GM12873 (cell line): ENCODE measurements around the gene PSD4.

ENCODE experiments used
- TF ChIP-seq, protein P1 (sequence below): IDR thresholded peaks from 2 replicates; pipeline ENCODE4 v1.5.1; 2012; ENCODE audit warnings: low read depth, mild to moderate bottlenecking, moderate library complexity, low read length, control low read depth; ENCODE audit not compliant: insufficient read depth; ENCODE audit errors: missing control alignments

Gene PSD4

DNA sequence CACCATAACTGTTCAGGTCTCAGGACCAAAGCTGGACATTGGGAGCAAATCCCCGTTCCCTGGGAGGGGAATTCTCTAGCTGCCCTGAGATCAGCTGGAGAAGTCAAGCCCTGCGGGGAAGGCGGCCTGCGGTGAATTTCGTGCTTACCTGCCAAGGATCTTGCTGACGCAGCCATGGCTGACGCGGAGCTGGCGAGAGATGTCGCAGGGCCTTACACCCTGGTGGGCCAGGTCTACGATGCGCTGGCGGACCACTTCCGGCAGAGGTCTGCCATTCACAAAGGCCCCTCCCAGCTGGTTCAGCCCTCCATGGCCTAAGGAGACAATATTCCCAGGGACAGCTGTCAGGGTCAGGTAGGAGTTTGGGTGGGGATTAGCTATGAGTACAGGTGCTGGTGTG lies 72.8 kb downstream of the PSD4 start:
- TF ChIP-seq, protein P1, sequence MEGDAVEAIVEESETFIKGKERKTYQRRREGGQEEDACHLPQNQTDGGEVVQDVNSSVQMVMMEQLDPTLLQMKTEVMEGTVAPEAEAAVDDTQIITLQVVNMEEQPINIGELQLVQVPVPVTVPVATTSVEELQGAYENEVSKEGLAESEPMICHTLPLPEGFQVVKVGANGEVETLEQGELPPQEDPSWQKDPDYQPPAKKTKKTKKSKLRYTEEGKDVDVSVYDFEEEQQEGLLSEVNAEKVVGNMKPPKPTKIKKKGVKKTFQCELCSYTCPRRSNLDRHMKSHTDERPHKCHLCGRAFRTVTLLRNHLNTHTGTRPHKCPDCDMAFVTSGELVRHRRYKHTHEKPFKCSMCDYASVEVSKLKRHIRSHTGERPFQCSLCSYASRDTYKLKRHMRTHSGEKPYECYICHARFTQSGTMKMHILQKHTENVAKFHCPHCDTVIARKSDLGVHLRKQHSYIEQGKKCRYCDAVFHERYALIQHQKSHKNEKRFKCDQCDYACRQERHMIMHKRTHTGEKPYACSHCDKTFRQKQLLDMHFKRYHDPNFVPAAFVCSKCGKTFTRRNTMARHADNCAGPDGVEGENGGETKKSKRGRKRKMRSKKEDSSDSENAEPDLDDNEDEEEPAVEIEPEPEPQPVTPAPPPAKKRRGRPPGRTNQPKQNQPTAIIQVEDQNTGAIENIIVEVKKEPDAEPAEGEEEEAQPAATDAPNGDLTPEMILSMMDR = no peak

DNA sequence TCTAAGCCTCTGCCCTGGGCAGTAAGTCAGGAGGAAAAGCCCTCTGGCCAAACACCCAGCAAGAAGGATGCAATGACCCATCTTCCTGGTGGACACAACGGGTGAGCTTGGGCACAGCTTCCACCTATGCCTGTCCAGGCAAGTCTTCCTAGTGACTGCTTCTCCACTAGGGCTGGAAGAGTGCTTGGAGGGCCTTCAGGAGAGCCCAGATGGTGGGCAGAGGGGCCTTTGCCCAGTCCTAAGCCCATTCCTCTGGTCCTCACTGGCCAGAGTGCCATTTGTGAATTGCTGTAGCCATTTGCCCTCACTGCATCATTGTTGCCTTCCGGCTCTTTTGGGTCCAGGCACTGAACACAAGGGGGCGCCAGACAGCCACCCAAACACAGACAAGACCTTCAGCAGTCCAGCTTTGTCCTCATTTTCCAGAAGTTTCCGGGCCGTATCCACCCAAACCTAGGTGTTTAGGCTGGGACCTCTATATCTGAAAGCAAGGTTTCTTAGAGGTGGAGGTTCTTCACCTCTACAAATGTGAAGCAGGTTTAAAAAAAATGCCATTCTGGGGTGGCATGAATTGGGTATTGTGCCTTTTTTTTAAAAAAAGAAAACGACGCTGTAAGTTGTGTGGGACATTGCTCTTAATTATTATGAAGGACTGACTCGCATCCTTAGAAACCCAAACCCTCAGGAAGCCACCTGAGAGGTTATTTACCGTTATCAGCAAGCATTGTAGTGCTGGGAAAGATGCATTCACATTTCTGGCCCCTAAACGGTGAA lies 75.4 kb downstream of the PSD4 start:
- TF ChIP-seq, protein P1 = peak; percentile 93

DNA sequence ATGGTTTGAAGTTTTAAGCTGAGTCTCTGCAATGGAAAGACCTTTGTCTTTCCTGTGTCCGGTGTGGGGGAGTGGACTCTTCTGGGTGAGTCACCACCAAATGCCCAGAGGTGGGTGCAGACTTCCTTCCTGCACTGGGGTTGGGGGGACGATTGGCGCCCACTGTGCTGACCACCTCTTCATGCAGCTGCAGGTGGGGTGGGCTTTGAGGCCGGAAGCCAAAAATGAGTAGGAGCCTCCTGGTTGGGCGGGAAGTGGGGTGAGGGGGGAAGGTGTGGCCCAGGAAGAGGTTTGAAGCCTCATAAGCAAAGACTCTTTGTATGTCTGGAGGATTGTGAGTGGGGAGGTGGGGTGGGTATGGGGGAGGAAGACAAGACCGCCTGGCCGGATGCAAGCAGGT lies 77.3 kb downstream of the PSD4 start:
- TF ChIP-seq, protein P1 = no peak

DNA sequence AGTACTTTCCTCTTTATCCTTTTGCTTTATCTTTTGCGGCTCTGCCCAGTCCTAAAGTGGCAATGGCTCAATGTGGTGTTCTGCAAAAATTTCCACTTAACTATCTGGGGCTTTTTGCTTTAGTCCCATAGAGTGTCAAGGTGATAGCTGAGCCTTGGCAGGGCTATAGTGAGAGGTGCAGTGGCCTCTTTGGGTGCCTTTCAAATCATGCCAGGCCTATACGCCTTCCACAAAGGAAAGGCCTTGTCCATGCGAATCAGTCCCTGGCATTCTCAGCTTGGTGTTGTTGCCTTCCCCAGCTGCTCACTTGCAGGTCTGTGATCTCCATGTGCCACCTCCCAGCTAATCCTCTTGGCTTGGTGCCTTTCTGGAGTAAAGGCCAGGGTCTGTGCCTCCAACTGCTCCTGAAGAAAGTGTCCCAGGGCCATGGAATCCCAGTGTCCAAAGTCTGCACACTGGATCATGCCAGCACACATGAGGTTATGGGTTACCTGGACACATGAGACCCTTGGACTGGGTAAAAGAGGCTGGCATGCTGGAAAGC lies 78.3 kb downstream of the PSD4 start:
- TF ChIP-seq, protein P1 = no peak

DNA sequence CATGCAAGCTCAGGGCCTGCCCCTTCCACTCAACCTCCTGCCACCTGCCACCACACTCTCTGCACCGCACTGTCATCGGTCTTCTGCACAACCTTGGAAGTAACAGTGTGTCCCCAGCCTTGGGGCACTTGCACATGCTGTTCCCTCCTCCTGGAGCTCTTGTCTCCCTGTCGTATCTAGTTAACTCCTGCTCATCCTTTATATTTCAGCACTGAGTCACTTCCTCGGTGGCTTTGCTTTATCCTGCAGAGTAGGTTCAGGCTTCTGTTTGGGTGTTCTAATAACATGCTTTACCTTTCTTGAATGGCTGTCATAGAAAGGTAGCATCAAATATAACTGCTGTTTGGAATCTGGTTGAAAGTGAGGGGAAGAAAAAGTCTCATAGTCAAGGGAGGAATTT lies 79.7 kb downstream of the PSD4 start:
- TF ChIP-seq, protein P1 = no peak

DNA sequence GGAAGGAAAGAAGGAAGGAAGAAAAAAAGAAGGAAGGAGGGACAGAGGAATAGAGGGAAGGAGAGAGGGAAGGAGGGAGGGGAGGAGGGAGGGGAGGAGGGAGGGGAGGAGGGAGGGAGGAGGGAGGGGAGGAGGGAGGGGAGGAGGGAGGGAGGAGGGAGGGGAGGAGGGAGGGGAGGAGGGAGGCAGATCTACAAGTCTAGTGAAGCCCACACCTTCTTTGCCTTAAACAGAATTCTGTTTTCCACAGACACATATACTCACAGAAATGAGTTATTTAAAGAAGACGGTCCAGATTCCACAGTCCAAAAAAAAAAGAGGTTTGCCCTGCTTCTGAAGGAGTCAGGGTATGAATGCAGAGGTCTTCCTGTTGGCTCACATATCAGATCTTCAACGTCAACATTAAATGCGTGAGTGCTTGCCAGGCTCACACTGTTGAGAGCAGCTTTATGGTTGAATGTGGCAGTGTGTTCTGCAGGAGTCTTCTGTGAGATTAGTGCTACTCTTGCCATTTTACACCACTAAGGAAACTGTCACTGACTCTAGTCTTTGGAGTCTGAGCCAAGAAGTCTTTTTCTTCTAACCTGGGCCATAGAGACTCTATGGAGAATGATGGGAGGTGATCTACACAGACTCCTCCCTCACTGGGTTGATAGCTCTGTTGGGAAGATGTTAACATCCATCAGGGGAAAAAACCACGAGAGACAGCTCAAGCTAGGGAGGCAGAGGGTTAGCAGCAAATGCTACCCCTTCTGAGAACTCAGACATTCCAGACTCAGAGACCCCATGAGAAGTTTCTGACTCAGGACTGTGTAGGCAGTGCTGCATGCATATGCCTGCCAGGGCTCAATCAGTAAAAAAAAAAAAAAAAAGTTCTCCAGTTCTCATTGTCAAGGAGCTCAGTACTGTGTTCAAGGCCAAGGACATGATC lies 81.6 kb downstream of the PSD4 start:
- TF ChIP-seq, protein P1 = no peak
